ENCODE data around the gene ZDHHC22. TPM values are rescaled to one million over a fixed set of nuclear protein-coding genes. Genes with fewer than 3 reads are reported as not detected.

Gene ZDHHC22, protein sequence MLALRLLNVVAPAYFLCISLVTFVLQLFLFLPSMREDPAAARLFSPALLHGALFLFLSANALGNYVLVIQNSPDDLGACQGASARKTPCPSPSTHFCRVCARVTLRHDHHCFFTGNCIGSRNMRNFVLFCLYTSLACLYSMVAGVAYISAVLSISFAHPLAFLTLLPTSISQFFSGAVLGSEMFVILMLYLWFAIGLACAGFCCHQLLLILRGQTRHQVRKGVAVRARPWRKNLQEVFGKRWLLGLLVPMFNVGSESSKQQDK
- total RNA-seq, result 0.12 and 0.25 TPM in 2 replicates
- polyA plus RNA-seq, result 0.10 TPM in 1 of 2 replicates, not detected in the other

DNA sequence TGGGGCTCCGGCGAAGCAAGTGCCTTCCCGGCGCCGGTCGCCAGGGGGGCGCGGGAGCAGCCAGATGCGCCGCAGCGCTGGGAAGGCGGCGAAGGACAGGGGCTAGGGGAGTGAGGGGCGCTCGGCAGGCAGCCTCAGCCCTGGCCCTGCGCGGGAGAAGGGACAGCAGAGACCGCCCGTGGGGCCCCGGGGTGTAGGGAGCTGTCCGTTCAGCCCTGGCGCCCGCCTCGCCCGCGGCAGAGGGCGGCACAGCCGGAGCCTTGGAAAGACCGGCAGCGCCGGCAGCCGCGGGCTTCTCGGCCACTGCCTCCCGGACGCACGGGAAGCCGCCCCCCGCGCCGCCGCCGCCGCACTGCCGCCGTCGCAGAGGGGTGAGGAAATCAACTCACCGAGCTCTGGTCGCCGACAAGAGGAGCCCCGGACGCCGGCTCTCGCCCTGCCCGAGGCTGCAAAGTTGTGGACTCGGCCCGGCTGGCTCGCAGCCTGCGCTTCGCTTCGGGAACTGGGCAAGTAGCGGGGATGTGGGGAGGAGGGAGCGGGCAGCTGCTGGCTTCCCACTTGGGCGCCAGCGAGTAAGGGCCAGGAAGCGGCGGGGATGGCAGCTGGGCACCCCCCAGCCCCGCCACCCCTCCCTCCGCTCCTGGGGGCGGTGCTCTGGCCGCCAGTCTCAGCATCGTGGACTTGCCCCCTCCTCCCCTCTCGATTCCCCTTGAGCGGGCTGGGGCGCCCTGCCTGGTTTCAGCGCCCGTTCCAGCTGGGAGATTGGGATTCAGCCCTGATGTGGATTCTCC lies at the start of gene ZDHHC22:
TSS of gene ZDHHC22 (minus strand) at position 578 of the 791 bp plus-strand sequence. CDS start 2,053 bp downstream, outside the sequence.
- DNase-seq (ENCODE audit: low read depth in 1 of 2, low spot score in 1 of 2), result peak; percentile 40 to 85

DNA sequence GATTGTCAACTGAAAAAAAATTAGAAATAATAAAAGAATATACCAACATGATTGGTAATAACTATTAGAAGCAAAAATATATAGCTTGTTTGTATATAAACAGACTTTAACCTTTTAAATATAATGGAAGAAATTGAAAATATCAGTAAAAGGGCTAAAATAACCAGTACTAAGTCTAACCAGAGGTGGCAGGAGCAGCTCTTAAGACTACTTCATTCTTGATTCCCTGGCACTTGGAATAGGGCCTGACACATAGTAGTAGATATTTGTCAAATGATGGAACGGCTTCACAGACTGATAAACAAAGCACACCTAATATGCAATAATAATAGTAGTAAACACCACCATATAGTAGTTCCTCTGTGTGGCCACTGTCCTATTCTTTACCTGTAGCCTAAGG lies 49.4 kb upstream of the ZDHHC22 start:
- TF ChIP-seq, protein P1, sequence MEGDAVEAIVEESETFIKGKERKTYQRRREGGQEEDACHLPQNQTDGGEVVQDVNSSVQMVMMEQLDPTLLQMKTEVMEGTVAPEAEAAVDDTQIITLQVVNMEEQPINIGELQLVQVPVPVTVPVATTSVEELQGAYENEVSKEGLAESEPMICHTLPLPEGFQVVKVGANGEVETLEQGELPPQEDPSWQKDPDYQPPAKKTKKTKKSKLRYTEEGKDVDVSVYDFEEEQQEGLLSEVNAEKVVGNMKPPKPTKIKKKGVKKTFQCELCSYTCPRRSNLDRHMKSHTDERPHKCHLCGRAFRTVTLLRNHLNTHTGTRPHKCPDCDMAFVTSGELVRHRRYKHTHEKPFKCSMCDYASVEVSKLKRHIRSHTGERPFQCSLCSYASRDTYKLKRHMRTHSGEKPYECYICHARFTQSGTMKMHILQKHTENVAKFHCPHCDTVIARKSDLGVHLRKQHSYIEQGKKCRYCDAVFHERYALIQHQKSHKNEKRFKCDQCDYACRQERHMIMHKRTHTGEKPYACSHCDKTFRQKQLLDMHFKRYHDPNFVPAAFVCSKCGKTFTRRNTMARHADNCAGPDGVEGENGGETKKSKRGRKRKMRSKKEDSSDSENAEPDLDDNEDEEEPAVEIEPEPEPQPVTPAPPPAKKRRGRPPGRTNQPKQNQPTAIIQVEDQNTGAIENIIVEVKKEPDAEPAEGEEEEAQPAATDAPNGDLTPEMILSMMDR (IDR thresholded peaks at IDR 0.05; ENCODE audit: low read depth, low read length), result no peak
- no peak overlapping the region for H3K4me3 ChIP-seq
- H3K9me3 ChIP-seq (ENCODE audit: low read depth), result no peaks in the 10 kb centered on the region
- DNase-seq (ENCODE audit: low read depth in 1 of 2, low spot score in 1 of 2), result no peak
- H3K36me3 ChIP-seq, result no peaks in the 10 kb centered on the region
- H3K27me3 ChIP-seq, result peaks cover 4% of the 10 kb centered on the region
- H3K27ac ChIP-seq, result no peak overlapping the region
- H3K4me1 ChIP-seq (ENCODE audit: low read depth), result peaks cover 7% of the 10 kb centered on the region

More for the DNA sequence above, at the start of gene ZDHHC22:
- Histone ChIP-seq H3K9me3 (ENCODE audit: low read depth) (no peaks in the 10 kb centered on the region), H3K4me3 (peak within 1 kb of the TSS; percentile 32), H3K36me3 (no peaks in the 10 kb centered on the region), H3K4me1 (ENCODE audit: low read depth) (peaks cover 2% of the 10 kb centered on the region), H3K27me3 (peaks cover 80% of the 10 kb centered on the region), H3K27ac (no peak within 1 kb of the TSS)
- TF ChIP-seq, protein P1 (IDR thresholded peaks at IDR 0.05; ENCODE audit: low read depth, low read length), result peak; percentile 38

DNA sequence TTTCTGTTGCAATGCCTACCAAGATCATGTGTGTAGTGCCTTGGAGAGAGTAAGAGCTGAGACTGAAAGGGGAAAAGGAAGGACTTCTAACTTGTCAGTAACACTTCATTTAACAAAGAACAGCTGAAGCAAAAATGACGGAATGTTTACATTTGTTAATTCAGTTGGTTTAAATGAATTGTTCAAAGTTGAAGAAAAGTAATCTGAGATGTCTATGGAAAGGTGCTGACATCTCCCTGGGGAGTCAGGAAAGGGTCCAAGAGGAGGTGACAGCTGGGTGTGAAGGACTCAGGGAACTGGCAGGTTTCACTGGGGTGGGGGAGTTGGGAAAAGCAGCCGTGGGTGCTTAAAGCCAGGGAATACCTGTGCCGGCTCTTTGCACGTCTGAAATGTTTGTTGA lies 47.9 kb upstream of the ZDHHC22 start:
- no peak overlapping the region for H3K27ac ChIP-seq
- H3K4me3 ChIP-seq, result no peak overlapping the region
- H3K36me3 ChIP-seq, result no peaks in the 10 kb centered on the region
- DNase-seq (ENCODE audit: low read depth in 1 of 2, low spot score in 1 of 2), result no peak
- H3K27me3 ChIP-seq, result peaks cover 4% of the 10 kb centered on the region
- no peaks in the 10 kb centered on the region for H3K9me3 ChIP-seq (ENCODE audit: low read depth)
- TF ChIP-seq, protein P1 (IDR thresholded peaks at IDR 0.05; ENCODE audit: low read depth, low read length), result no peak
- peaks cover 7% of the 10 kb centered on the region for H3K4me1 ChIP-seq (ENCODE audit: low read depth)

DNA sequence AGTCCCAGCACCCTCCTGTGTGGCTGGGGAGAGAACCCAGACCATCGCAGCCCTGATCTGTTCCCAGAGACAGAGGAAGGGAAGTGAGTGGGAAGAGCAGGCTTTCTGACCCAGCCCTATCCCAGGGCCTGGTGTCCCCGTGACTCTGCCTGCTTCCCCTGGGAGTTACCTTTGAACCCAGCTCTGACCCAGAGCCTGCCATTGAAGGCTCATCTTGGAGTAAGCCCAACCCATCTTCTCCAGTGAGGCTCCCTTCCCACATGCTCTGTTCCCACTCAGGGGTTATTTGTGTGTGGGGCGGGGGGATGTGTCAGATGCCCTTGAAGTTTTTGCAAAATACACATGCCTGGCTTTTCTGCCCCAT lies 46.0 kb upstream of the ZDHHC22 start:
- TF ChIP-seq, protein P1 (IDR thresholded peaks at IDR 0.05; ENCODE audit: low read depth, low read length), result no peak
- Histone ChIP-seq H3K27me3 (peaks cover 10% of the 10 kb centered on the region), H3K27ac (no peak overlapping the region)

DNA sequence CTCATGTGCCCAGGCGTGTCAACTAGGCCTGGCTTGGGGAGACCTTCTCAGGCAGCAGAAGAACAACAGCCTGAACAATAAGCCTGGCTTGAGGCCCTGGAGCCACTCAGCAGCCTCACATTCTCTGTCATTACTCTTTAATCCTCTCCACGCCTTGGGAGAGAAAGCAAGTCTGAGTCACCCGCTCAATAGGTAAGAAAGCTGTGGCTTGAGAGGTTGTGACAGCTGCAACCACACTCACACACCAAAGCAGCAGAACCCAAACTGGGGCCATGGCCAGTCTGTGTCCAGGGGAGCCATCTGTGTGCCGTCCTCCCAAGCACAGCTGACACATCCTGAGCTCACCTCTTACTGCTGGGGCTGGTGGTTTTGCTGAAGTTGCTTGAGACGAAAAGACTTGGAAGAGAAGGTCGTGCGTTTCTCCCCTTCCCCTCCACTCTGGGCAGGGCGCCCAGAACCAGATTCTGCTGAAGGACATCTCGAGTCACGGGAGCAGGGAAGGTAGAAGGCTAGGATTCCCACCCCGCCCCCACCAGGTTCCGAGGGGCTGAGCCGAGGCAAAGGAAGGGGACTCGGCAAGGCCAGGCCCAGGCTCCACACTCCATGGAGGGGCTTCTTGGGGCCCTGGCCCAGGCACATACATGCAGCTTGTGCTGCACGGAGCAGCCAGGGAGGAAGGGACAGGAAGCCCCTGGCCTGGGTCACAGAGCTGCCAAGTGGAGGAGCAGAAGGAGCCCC lies 45.5 kb upstream of the ZDHHC22 start:
- Histone ChIP-seq H3K36me3 (no peaks in the 10 kb centered on the region), H3K27ac (no peak overlapping the region), H3K27me3 (peaks cover 13% of the 10 kb centered on the region), H3K9me3 (ENCODE audit: low read depth) (no peaks in the 10 kb centered on the region), H3K4me1 (ENCODE audit: low read depth) (peaks cover 7% of the 10 kb centered on the region), H3K4me3 (no peak overlapping the region)
- DNase-seq (ENCODE audit: low read depth in 1 of 2, low spot score in 1 of 2), result peak; percentile 22 to 23
- TF ChIP-seq, protein P1 (IDR thresholded peaks at IDR 0.05; ENCODE audit: low read depth, low read length), result no peak

More for the DNA sequence above, 46.0 kb upstream of the ZDHHC22 start:
- peaks cover 7% of the 10 kb centered on the region for H3K4me1 ChIP-seq (ENCODE audit: low read depth)
- no peaks in the 10 kb centered on the region for H3K36me3 ChIP-seq
- no peaks in the 10 kb centered on the region for H3K9me3 ChIP-seq (ENCODE audit: low read depth)
- no peak overlapping the region for H3K4me3 ChIP-seq
- no peak for DNase-seq (ENCODE audit: low read depth in 1 of 2, low spot score in 1 of 2)

Data from cardiac muscle cell (in vitro differentiated cells and primary cell).